ENCODE results near the gene TXNDC5. TPM values are rescaled to one million over a fixed set of nuclear protein-coding genes. Genes with fewer than 3 reads are reported as not detected.

TXNDC5 gene
- total and polyA plus RNA-seq, 2 donors (not counting 3 experiments of a cell fraction or from before 2014, with no cell fraction given) = 1,665 to 2,629 TPM

- Histone ChIP-seq H3K4me2 (ENCODE audit: insufficient read depth, low read length) (peak overlapping the region; percentile 98), H3K4me1 (ENCODE audit: control insufficient read depth, extremely low read depth, insufficient read depth, low read length) (peaks cover 67% of the 10 kb centered on the region), H3K9me3 (replicated peaks; ENCODE audit: control insufficient read depth, insufficient read depth, low read length) (no peaks in the 10 kb centered on the region), H3K9ac (replicated peaks; ENCODE audit: extremely low read depth, insufficient read depth, low read length) (peak overlapping the region; percentile 95), H3K4me3 (replicated peaks in 1 of 3; ENCODE audit: insufficient read depth in 1 of 3, low read depth in 1 of 3, low read length in 3 of 3) (peak overlapping the region in 2 of 3 experiments; percentile 76 to 97), H4K20me1 (replicated peaks; ENCODE audit: control insufficient read depth, extremely low read depth, insufficient read depth, low read length) (no peaks in the 10 kb centered on the region), H3K9me1 (replicated peaks; ENCODE audit: control insufficient read depth, extremely low read depth, insufficient read depth, low read length) (no peaks in the 10 kb centered on the region), H3K36me3 (ENCODE audit: control insufficient read depth in 2 of 2, extremely low read depth in 1 of 2, insufficient read depth in 2 of 2, low read length in 2 of 2) (peaks cover 37 to 51% of the 10 kb centered on the region in 2 experiments), H3K79me2 (ENCODE audit: control insufficient read depth, insufficient read depth, low read length) (peaks cover 82% of the 10 kb centered on the region), H3K27me3 (ENCODE audit: control insufficient read depth in 2 of 2, insufficient read depth in 2 of 2, low read length in 2 of 2) (no peaks in the 10 kb centered on the region), H3K27ac (ENCODE audit: insufficient read depth, low read depth, low read length) (peak overlapping the region; percentile 94), H2AFZ (ENCODE audit: low read depth, low read length) (no peak overlapping the region)
- CTCF ChIA-PET = interaction anchor here (3.5 to 3.6 kb wide), 3 partner anchors 67 to 98 kb away, joined by 14 to 37 read pairs (median 22); no protein-coding TSS in a partner anchor
- dilution Hi-C loops (cut with MboI; ENCODE audit: extremely low pct_ligation_motif_present, low sequenced_read_pairs) = no loop called here
- BruUV-seq (replicated peaks) = no TSS peak
- intact Hi-C loops (cut with micrococcal nuclease) = loop anchor here (10.0 kb wide), 1 partner anchor 308 kb away; no protein-coding TSS in a partner anchor
- no peak for FAIRE-seq
- no peak for DNase-seq (ENCODE audit: low read depth, low spot score)
- POLR2A ChIA-PET = interaction anchor here (3.5 kb wide), 1 partner anchor 85 kb away, joined by 40 read pairs; no protein-coding TSS in a partner anchor
- no peak for TF ChIP-seq POLR2AphosphoS5 (IDR thresholded peaks at IDR 0.05; ENCODE audit: insufficient read depth, low read depth, low read length)
- TF ChIP-seq GATA2 (IDR thresholded peaks at IDR 0.05; ENCODE audit: insufficient read depth, insufficient read length, low read depth, low read length) = no peak
- no peak for TF ChIP-seq EZH2 (IDR thresholded peaks at IDR 0.05; ENCODE audit: borderline replicate concordance, low read depth, low read length, severe bottlenecking)
- TF ChIP-seq FOS (IDR thresholded peaks at IDR 0.05; ENCODE audit: borderline replicate concordance, insufficient read depth, low read length) = no peak
- TF ChIP-seq POLR2A (IDR thresholded peaks at IDR 0.05; ENCODE audit: low read depth, low read length) = peak; percentile 30
Observed at GRCh38 chr6:7907159-7907558, 3.4 kb downstream of the TXNDC5 start.

- dilution Hi-C loops (cut with MboI; ENCODE audit: extremely low pct_ligation_motif_present, low sequenced_read_pairs) = no loop called here
- Histone ChIP-seq H3K4me3 (replicated peaks in 1 of 3; ENCODE audit: insufficient read depth in 1 of 3, low read depth in 1 of 3, low read length in 3 of 3) (peak overlapping the region in 2 of 3 experiments; percentile 76 to 97), H3K9me1 (replicated peaks; ENCODE audit: control insufficient read depth, extremely low read depth, insufficient read depth, low read length) (no peaks in the 10 kb centered on the region), H3K27me3 (ENCODE audit: control insufficient read depth in 2 of 2, insufficient read depth in 2 of 2, low read length in 2 of 2) (no peaks in the 10 kb centered on the region), H3K4me1 (ENCODE audit: control insufficient read depth, extremely low read depth, insufficient read depth, low read length) (peaks cover 71% of the 10 kb centered on the region), H3K4me2 (ENCODE audit: insufficient read depth, low read length) (peak overlapping the region; percentile 98), H3K36me3 (ENCODE audit: control insufficient read depth in 2 of 2, extremely low read depth in 1 of 2, insufficient read depth in 2 of 2, low read length in 2 of 2) (peaks cover 41 to 56% of the 10 kb centered on the region in 2 experiments), H2AFZ (ENCODE audit: low read depth, low read length) (no peak overlapping the region), H3K9me3 (replicated peaks; ENCODE audit: control insufficient read depth, insufficient read depth, low read length) (no peaks in the 10 kb centered on the region), H3K27ac (ENCODE audit: insufficient read depth, low read depth, low read length) (peak overlapping the region; percentile 94), H3K9ac (replicated peaks; ENCODE audit: extremely low read depth, insufficient read depth, low read length) (peak overlapping the region; percentile 95), H3K79me2 (ENCODE audit: control insufficient read depth, insufficient read depth, low read length) (peaks cover 86% of the 10 kb centered on the region), H4K20me1 (replicated peaks; ENCODE audit: control insufficient read depth, extremely low read depth, insufficient read depth, low read length) (no peaks in the 10 kb centered on the region)
- ChIA-PET POLR2A (interaction anchor here (0.7 to 2.3 kb wide), 5 partner anchors 86 to 316 kb away, joined by 4 to 11 read pairs (median 6); no protein-coding TSS in a partner anchor), CTCF (interaction anchor here (2.6 to 2.8 kb wide), 2 partner anchors 85 to 100 kb away, joined by 17 to 25 read pairs; no protein-coding TSS in a partner anchor)
- TF ChIP-seq, protein P1, sequence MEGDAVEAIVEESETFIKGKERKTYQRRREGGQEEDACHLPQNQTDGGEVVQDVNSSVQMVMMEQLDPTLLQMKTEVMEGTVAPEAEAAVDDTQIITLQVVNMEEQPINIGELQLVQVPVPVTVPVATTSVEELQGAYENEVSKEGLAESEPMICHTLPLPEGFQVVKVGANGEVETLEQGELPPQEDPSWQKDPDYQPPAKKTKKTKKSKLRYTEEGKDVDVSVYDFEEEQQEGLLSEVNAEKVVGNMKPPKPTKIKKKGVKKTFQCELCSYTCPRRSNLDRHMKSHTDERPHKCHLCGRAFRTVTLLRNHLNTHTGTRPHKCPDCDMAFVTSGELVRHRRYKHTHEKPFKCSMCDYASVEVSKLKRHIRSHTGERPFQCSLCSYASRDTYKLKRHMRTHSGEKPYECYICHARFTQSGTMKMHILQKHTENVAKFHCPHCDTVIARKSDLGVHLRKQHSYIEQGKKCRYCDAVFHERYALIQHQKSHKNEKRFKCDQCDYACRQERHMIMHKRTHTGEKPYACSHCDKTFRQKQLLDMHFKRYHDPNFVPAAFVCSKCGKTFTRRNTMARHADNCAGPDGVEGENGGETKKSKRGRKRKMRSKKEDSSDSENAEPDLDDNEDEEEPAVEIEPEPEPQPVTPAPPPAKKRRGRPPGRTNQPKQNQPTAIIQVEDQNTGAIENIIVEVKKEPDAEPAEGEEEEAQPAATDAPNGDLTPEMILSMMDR (IDR thresholded peaks at IDR 0.05; ENCODE audit: extremely low read depth in 1 of 2, insufficient read depth in 1 of 2, low read depth in 1 of 2, low read length in 2 of 2) = no peak
- peak; percentile 24 for TF ChIP-seq POLR2AphosphoS5 (IDR thresholded peaks at IDR 0.05; ENCODE audit: insufficient read depth, low read depth, low read length)
- intact Hi-C loops (cut with micrococcal nuclease) = loop anchor here (10.0 kb wide), 1 partner anchor 308 kb away; no protein-coding TSS in a partner anchor
- FAIRE-seq = no peak
- DNase-seq (ENCODE audit: low read depth, low spot score) = peak; percentile 34
- no TSS peak for BruUV-seq (replicated peaks)
Observed at GRCh38 chr6:7906741-7907140, 3.8 kb downstream of the TXNDC5 start.

All from endothelial cell of umbilical vein (primary cell).